GM12878 (cell line): ENCODE results near the gene IFNA8. TPM values are rescaled to one million over a fixed set of nuclear protein-coding genes. Genes with fewer than 3 reads are reported as not detected.

Experiments used
- ATAC-seq: fragments of 200-7000 bp; cut with Tn5 transposase; 3 replicates; pipeline ENCODE4 v1.9.1; 2020; ENCODE audit warnings: mild to moderate bottlenecking, moderate library complexity
- BruUV-seq: library from RNA; stranded (reverse); fragments of 400-500 nt; replicated peaks from 2 replicates; lab custom pipeline; 2021; lab: Mats Ljungman, UMichigan
- CTCF ChIA-PET: fragments of 300-600 bp; sonication (Branson Sonifier 250); formaldehyde crosslinking; extraction: SDS; loops from one replicate; lab custom pipeline; 2021; ENCODE audit warnings: inconsistent platforms; lab: Yijun Ruan, JAX
- POLR2A ChIA-PET: fragments of 350-600 bp; formaldehyde crosslinking; extraction: SDS; loops from one replicate; lab custom pipeline; 2021; ENCODE audit warnings: inconsistent platforms; lab: Charles Lee
- RAD21 ChIA-PET: fragments of 300-600 bp; sonication (Branson Sonifier 250); formaldehyde crosslinking; loops from one replicate; lab custom pipeline; 2023; ENCODE audit warnings: antibody characterized with exemption; ENCODE audit not compliant: unreplicated experiment; lab: Charles Lee
- SMC1A ChIA-PET: fragments of 300-600 bp; sonication (Branson Sonifier 250); formaldehyde crosslinking; loops from one replicate; lab custom pipeline; 2023; ENCODE audit not compliant: unreplicated experiment, uncharacterized antibody; lab: Charles Lee
- DNase-seq: peaks from one replicate; pipeline ENCODE4 v3.0.0-alpha.2; 2011; ENCODE audit warnings: low read depth, low spot score
- FAIRE-seq: peaks from 3 replicates; lab custom pipeline; 2011; peaks lifted over from hg19 to GRCh38; lab: Jason Lieb, UNC
- H2AFZ ChIP-seq: 2 replicates; pipeline ENCODE4 v1.6.0; 2011; ENCODE audit warnings: low read depth, low read length, control low read depth; ENCODE audit not compliant: control insufficient read depth
- H3K27ac ChIP-seq: 2 replicates; pipeline ENCODE4 v1.5.1; 2011; ENCODE audit warnings: control low read depth; ENCODE audit not compliant: control insufficient read depth, insufficient read depth
- H3K27me3 ChIP-seq, 2 experiments: replicated peaks in 1 of 2; 2 replicates each; pipeline versions ENCODE4 v1.6.0 to v1.6.1; 2011; ENCODE audit warnings: low read length in 1 of 2; ENCODE audit not compliant: control insufficient read depth in 2 of 2, insufficient read depth in 2 of 2
- H3K36me3 ChIP-seq, 2 experiments: 2 replicates each; pipeline ENCODE4 v1.5.1; 2011; ENCODE audit warnings: low read length in 1 of 2; ENCODE audit not compliant: control insufficient read depth in 2 of 2, insufficient read depth in 2 of 2
- H3K4me1 ChIP-seq: 2 replicates; pipeline ENCODE4 v1.6.1; 2011; ENCODE audit warnings: mild to moderate bottlenecking, low read length, moderate library complexity, mixed read lengths; ENCODE audit not compliant: control insufficient read depth, insufficient read depth
- H3K4me2 ChIP-seq: 2 replicates; pipeline ENCODE4 v1.6.0; 2011; ENCODE audit warnings: control low read depth; ENCODE audit not compliant: control insufficient read depth, insufficient read depth
- H3K4me3 ChIP-seq: fragments of 200-600 bp; sonication (generic); 2 replicates; pipeline ENCODE4 v1.5.1; 2016
- H3K79me2 ChIP-seq: 2 replicates; pipeline ENCODE4 v1.6.0; 2011; ENCODE audit warnings: low read length; ENCODE audit not compliant: control insufficient read depth, insufficient read depth
- H3K9ac ChIP-seq: 2 replicates; pipeline ENCODE4 v1.8.0; 2011; ENCODE audit warnings: low read length, control low read depth, mixed read lengths; ENCODE audit not compliant: control insufficient read depth, insufficient read depth
- H3K9me3 ChIP-seq: replicated peaks from 3 replicates; pipeline ENCODE4 v1.5.1; 2011; ENCODE audit warnings: mild to moderate bottlenecking, low read length; ENCODE audit not compliant: control insufficient read depth, insufficient read depth
- H4K20me1 ChIP-seq: 2 replicates; pipeline ENCODE4 v1.6.0; 2011; ENCODE audit not compliant: control insufficient read depth, insufficient read depth
- WGBS: methylation state at CpG from one replicate; pipeline ENCODE4 v1.1.6; 2016; ENCODE audit warnings: low lambda C conversion rate; ENCODE audit not compliant: insufficient replicate concordance, insufficient coverage; ENCODE audit errors: missing lambda C conversion rate; 5-methylcytosine and 5-hydroxymethylcytosine counted together
- in situ Hi-C: fragments of 300-500 bp; cut with MboI; formaldehyde crosslinking; loops from 9 replicates; pipeline ENCODE4 v1.14.3; 2018; ENCODE audit warnings: mixed read lengths
- intact Hi-C: fragments of 100-400 bp; cut with micrococcal nuclease; formaldehyde crosslinking; loops from one replicate; pipeline ENCODE4 v1.14.2; 2022; ENCODE audit not compliant: unreplicated experiment
- polyA plus RNA-seq, 11 experiments: library from polyadenylated mRNA; depleted of rRNA in 4 of 11; unstranded in 6 of 11; stranded (reverse) in 5 of 11; fragments of >200 nt; fragmentation: Nextera tagmentation in 4 of 11; fragmentation: Illumina TruSeq in 1 of 11; extraction: Ambion mirVana in 4 of 11; extraction: Trizol in 1 of 11; gene quantifications; 1 replicate in 1 of 11; 2 replicates in 10 of 11; pipeline versions ENCODE4 v1.2.1 to v1.2.3, GENCODE V29; 2011 to 2016; ENCODE audit warnings: inconsistent platforms in 2 of 11, missing spikeins in 2 of 11, low read depth in 1 of 11
- total RNA-seq, 4 experiments: library from RNA; depleted of rRNA in 3 of 4; stranded (reverse); fragments of >200 nt in 3 of 4; fragmentation: Illumina TruSeq in 1 of 4; extraction: Trizol in 1 of 4; gene quantifications; 2 replicates each; pipeline versions ENCODE4 v1.2.1 to v1.2.3, GENCODE V29; 2013 to 2021
- TF ChIP-seq, protein P1 (sequence below): IDR thresholded peaks from 2 replicates; pipeline ENCODE4 v1.6.1; 2012; ENCODE audit warnings: mild to moderate bottlenecking, low read depth, low read length

IFNA8 gene
- total and polyA plus RNA-seq, 10 of the 15 experiments (the other 5 are each of a cell fraction or from before 2014, with no cell fraction given) = not detected

DNA sequence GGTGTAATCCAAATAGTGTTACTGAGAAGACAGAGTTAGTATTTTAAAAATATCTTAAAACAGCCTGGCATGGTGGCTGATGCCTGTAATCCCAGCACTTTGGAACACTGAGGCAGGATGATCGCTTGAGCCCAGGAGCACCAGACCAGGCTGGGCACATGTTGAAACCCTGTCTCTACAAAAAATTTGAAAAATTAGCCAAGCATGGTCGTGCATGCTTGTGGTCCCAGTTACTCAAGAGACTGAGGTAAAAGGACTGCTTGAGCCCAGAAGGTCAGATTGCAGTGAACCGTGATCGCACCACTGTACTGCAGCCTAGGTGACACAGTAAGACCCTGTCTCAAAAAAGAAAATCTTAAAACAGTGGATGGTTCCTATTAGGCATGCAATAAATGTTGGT lies 43.8 kb downstream of the IFNA8 start:
- TF ChIP-seq, protein P1, sequence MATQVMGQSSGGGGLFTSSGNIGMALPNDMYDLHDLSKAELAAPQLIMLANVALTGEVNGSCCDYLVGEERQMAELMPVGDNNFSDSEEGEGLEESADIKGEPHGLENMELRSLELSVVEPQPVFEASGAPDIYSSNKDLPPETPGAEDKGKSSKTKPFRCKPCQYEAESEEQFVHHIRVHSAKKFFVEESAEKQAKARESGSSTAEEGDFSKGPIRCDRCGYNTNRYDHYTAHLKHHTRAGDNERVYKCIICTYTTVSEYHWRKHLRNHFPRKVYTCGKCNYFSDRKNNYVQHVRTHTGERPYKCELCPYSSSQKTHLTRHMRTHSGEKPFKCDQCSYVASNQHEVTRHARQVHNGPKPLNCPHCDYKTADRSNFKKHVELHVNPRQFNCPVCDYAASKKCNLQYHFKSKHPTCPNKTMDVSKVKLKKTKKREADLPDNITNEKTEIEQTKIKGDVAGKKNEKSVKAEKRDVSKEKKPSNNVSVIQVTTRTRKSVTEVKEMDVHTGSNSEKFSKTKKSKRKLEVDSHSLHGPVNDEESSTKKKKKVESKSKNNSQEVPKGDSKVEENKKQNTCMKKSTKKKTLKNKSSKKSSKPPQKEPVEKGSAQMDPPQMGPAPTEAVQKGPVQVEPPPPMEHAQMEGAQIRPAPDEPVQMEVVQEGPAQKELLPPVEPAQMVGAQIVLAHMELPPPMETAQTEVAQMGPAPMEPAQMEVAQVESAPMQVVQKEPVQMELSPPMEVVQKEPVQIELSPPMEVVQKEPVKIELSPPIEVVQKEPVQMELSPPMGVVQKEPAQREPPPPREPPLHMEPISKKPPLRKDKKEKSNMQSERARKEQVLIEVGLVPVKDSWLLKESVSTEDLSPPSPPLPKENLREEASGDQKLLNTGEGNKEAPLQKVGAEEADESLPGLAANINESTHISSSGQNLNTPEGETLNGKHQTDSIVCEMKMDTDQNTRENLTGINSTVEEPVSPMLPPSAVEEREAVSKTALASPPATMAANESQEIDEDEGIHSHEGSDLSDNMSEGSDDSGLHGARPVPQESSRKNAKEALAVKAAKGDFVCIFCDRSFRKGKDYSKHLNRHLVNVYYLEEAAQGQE = no peak
- Histone ChIP-seq H3K36me3 (no peaks in the 10 kb centered on the region), H3K9ac (no peak overlapping the region), H3K4me1 (no peaks in the 10 kb centered on the region), H3K27ac (no peak overlapping the region), H3K27me3 (0 out of 4 replicates have a peak, but pooled peaks cover 0 to 2% of the 10 kb centered on the region in 2 experiments), H3K79me2 (no peaks in the 10 kb centered on the region), H3K4me2 (no peak overlapping the region), H3K4me3 (no peak overlapping the region), H3K9me3 (no peaks in the 10 kb centered on the region), H4K20me1 (no peaks in the 10 kb centered on the region), H2AFZ (no peak overlapping the region)
- WGBS = 53% methylated on average over 4 of the region's 4 CpGs
- SMC1A ChIA-PET = interaction anchor here (1.1 to 4.0 kb wide), 5 partner anchors 8 to 217 kb away, joined by 3 to 57 read pairs (median 5); no protein-coding TSS in a partner anchor
- no peak for ATAC-seq
- in situ Hi-C loops = loop anchor here (10.0 kb wide), 1 partner anchor 128 kb away; no protein-coding TSS in a partner anchor
- POLR2A ChIA-PET = no interaction called here
- no TSS peak for BruUV-seq
- RAD21 ChIA-PET = interaction anchor here (0.6 to 4.4 kb wide), 3 partner anchors 123 to 1076 kb away, joined by 3 to 44 read pairs (median 5); no protein-coding TSS in a partner anchor
- intact Hi-C loops = no loop called here
- no peak for DNase-seq
- FAIRE-seq = no peak
- CTCF ChIA-PET = interaction anchor here (0.9 to 3.8 kb wide), 7 partner anchors 18 to 217 kb away, joined by 3 to 49 read pairs (median 7); no protein-coding TSS in a partner anchor
